ENCODE data around the gene MIS18BP1. TPM values are rescaled to one million over a fixed set of nuclear protein-coding genes. Genes with fewer than 3 reads are reported as not detected.
"Not testable (repeated sequence)": the region's sequence is repeated elsewhere in the genome, so short reads cannot be mapped to it uniquely, and the experiment has no call there.

MIS18BP1 gene
- total and polyA plus RNA-seq, 4 donors = 6.8 to 46.1 (median 13.6) TPM

GRCh38 chr14:45222485-45223262, 30.3 kb downstream of the MIS18BP1 start:
- Histone ChIP-seq H3K27ac (ENCODE audit: low read depth in 1 of 2, low read length in 1 of 2) (no peak overlapping the region), H3K9ac (ENCODE audit: insufficient read depth in 1 of 2, low read length in 2 of 2) (no peak overlapping the region), H3K36me3 (ENCODE audit: control insufficient read depth in 4 of 4, insufficient read depth in 4 of 4, low read length in 4 of 4) (peaks cover 5 to 15% (median 11%) of the 10 kb centered on the region in 4 donors), H3K4me3 (no peak overlapping the region), H3K9me3 (ENCODE audit: control insufficient read depth in 4 of 4, insufficient read depth in 3 of 4, low read length in 3 of 4) (no peaks in the 10 kb centered on the region), H3K4me1 (ENCODE audit: control insufficient read depth in 5 of 5, insufficient read depth in 5 of 5, low read length in 5 of 5) (no peaks in the 10 kb centered on the region), H3K27me3 (ENCODE audit: control insufficient read depth in 3 of 3, insufficient read depth in 3 of 3, low read length in 2 of 3) (no peaks in the 10 kb centered on the region)
- DNase-seq (no peak), ATAC-seq (ENCODE audit: insufficient read depth, low FRiP score) (no peak)
- 90% methylated on average over 3 of the region's 3 CpGs for WGBS, 2 donors
- no peak for TF ChIP-seq CTCF (IDR thresholded peaks at IDR 0.05; ENCODE audit: control extremely low read depth, extremely low read depth)

- not testable (repeated sequence) for H3K9ac ChIP-seq (ENCODE audit: insufficient read depth in 1 of 2, low read length in 2 of 2)
Measured at GRCh38 chr14:45214341-45214740, 38.7 kb downstream of the MIS18BP1 start.

GRCh38 chr14:45213716-45214115, 39.3 kb downstream of the MIS18BP1 start:
- H3K4me1 ChIP-seq (ENCODE audit: control insufficient read depth in 5 of 5, insufficient read depth in 5 of 5, low read length in 5 of 5); H3K9me3 ChIP-seq (ENCODE audit: control insufficient read depth in 4 of 4, insufficient read depth in 3 of 4, low read length in 3 of 4); H3K9ac ChIP-seq (ENCODE audit: insufficient read depth in 1 of 2, low read length in 2 of 2); H3K27me3 ChIP-seq (ENCODE audit: control insufficient read depth in 3 of 3, insufficient read depth in 3 of 3, low read length in 2 of 3); ATAC-seq (ENCODE audit: insufficient read depth, low FRiP score); H3K27ac ChIP-seq (ENCODE audit: low read depth in 1 of 2, low read length in 1 of 2); H3K4me3 ChIP-seq: not testable (repeated sequence)
- 69 to 74% methylated on average over 1 of the region's 1 CpG for WGBS, 2 donors
- peak in 1 of 3 donors; percentile 6 for DNase-seq
- peaks cover 3 to 16% (median 8%) of the 10 kb centered on the region in 4 donors for H3K36me3 ChIP-seq (ENCODE audit: control insufficient read depth in 4 of 4, insufficient read depth in 4 of 4, low read length in 4 of 4)

More at GRCh38 chr14:45214341-45214740, 38.7 kb downstream of the MIS18BP1 start:
- not testable (repeated sequence) for H3K9me3 ChIP-seq (ENCODE audit: control insufficient read depth in 4 of 4, insufficient read depth in 3 of 4, low read length in 3 of 4); ATAC-seq (ENCODE audit: insufficient read depth, low FRiP score); H3K4me3 ChIP-seq; DNase-seq; H3K4me1 ChIP-seq (ENCODE audit: control insufficient read depth in 5 of 5, insufficient read depth in 5 of 5, low read length in 5 of 5); H3K27ac ChIP-seq (ENCODE audit: low read depth in 1 of 2, low read length in 1 of 2); H3K27me3 ChIP-seq (ENCODE audit: control insufficient read depth in 3 of 3, insufficient read depth in 3 of 3, low read length in 2 of 3)
- H3K36me3 ChIP-seq (ENCODE audit: control insufficient read depth in 4 of 4, insufficient read depth in 4 of 4, low read length in 4 of 4) = peaks cover 3 to 14% (median 8%) of the 10 kb centered on the region in 4 donors
- WGBS, 2 donors = 97% methylated on average over 6 of the region's 6 CpGs

GRCh38 chr14:45212231-45212630, 40.8 kb downstream of the MIS18BP1 start:
- no peak overlapping the region for H3K9ac ChIP-seq (ENCODE audit: insufficient read depth in 1 of 2, low read length in 2 of 2)
- H3K36me3 ChIP-seq (ENCODE audit: control insufficient read depth in 4 of 4, insufficient read depth in 4 of 4, low read length in 4 of 4) = peaks cover 4 to 13% (median 8%) of the 10 kb centered on the region in 4 donors
- TF ChIP-seq CTCF (IDR thresholded peaks at IDR 0.05; ENCODE audit: control extremely low read depth, extremely low read depth) = no peak
- H3K4me3 ChIP-seq = no peak overlapping the region
- no peaks in the 10 kb centered on the region for H3K9me3 ChIP-seq (ENCODE audit: control insufficient read depth in 4 of 4, insufficient read depth in 3 of 4, low read length in 3 of 4)
- peaks cover 0 to 3% (median 0%) of the 10 kb centered on the region in 5 donors for H3K4me1 ChIP-seq (ENCODE audit: control insufficient read depth in 5 of 5, insufficient read depth in 5 of 5, low read length in 5 of 5)
- no peak overlapping the region for H3K27ac ChIP-seq (ENCODE audit: low read depth in 1 of 2, low read length in 1 of 2)
- H3K27me3 ChIP-seq (ENCODE audit: control insufficient read depth in 3 of 3, insufficient read depth in 3 of 3, low read length in 2 of 3) = no peaks in the 10 kb centered on the region
- WGBS, 2 donors = 85 to 87% methylated on average over 3 of the region's 3 CpGs
- ATAC-seq (ENCODE audit: insufficient read depth, low FRiP score) (no peak), DNase-seq (no peak)
